GM23248 (cell line): ENCODE data around the gene OLIG1.

Source experiments
- EZH2 ChIP-seq: fragments of 200-600 bp; sonication (generic); IDR thresholded peaks from 2 replicates; pipeline ENCODE4 v1.6.1; 2018; ENCODE audit warnings: antibody characterized with exemption, mild to moderate bottlenecking; ENCODE audit not compliant: insufficient read depth, poor library complexity, severe bottlenecking
- EZH2phosphoT487 ChIP-seq: fragments of 200-600 bp; sonication (generic); IDR thresholded peaks from 2 replicates; pipeline ENCODE4 v1.6.1; 2018; ENCODE audit warnings: antibody characterized with exemption, moderate library complexity, mild to moderate bottlenecking, low read depth; ENCODE audit not compliant: insufficient read depth

- TF ChIP-seq EZH2phosphoT487 (no peak), EZH2 (no peak)
These were observed 42.2 kb downstream of the OLIG1 start for GRCh38 chr21:33112151-33112550.
